LoVo (cell line): ENCODE measurements around the gene ASF1B.
A peak's percentile ranks its signal among the peaks of the same experiment; 100 is the strongest.

Experiments
- DNase-seq: peaks from one replicate; pipeline ENCODE4 v3.0.0-alpha.2; 2016; ENCODE audit warnings: low spot score

ASF1B gene

DNA sequence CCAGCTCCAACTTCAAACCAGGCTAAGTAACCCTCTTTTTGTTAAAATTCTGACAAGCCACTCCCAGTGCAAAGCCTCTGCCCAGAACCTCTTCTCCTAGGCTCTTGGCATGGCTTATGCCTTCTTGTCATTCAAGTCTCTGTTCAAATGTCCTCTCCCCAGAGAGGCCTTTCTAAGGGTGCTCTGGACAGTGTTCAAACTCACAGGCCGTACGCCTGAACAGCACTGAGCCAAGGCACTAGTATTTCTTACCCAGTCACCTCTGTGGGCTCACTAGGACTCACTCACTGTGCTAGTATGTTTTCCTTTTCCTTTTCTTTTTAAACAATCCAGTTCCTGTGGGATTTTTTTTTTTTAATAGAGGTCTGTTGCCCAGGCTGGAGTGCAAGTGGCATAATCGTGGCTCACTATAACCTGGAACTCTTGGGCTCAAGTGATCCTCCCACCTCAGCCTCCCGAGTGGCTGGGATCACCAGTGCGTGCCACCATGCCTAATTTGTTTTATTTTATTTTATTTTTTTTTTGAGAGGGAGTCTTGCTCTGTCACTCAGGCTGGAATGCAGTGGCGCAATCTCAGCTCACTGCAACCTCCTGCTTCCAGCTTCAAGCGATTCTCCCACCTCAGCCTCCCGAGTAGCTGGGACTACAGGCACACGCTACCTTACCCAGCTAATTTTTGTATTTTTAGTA is 2.3 kb upstream of the ASF1B start:
- DNase-seq = no peak

DNA sequence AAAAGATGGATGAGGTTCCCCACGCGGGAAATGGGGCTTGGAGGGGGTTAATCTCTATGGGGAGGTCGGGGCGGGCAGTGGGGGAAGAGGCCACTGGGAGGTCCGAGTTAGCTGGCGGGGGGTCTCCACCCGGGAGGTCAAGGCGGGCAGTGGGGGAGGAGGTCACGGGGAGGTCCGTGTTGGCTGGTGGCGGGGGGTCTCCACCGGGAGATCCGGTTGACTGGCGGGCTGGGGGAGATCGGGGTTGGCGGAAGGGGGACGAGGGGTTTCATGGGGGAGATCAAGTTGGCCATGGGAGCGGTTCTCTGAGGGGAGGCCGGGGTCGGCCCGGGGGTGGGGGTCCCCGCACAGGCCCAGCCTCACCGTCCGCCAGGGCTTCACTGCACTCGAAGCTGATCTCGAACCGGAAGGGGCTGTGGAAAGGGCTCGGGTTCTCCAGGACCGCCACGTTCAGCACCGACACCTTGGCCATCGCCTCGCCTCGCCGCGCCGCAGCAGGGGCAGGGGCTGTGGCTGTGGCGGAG is 342 bp downstream of the ASF1B start:
- no peak for DNase-seq

DNA sequence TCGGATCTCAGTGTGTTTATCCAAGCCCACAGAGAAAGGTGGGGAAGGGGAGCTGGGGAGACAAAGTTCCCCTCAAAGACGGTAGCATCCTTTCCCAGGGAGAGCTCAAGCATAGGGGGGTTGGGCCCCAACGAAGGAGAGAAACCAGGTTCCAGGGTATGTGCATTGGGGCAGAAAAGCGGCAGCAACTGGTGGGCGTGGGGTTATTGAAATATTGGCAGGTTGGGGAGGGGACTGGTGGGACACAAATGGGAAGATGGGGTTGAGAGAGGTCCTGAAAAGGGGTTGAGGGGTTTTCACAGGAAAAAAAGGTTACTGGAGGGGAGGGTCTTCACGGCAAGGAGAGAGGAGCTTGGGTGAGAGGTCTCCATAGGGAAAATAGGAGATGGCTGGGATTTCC is 1.0 kb downstream of the ASF1B start:
- no peak for DNase-seq

DNA sequence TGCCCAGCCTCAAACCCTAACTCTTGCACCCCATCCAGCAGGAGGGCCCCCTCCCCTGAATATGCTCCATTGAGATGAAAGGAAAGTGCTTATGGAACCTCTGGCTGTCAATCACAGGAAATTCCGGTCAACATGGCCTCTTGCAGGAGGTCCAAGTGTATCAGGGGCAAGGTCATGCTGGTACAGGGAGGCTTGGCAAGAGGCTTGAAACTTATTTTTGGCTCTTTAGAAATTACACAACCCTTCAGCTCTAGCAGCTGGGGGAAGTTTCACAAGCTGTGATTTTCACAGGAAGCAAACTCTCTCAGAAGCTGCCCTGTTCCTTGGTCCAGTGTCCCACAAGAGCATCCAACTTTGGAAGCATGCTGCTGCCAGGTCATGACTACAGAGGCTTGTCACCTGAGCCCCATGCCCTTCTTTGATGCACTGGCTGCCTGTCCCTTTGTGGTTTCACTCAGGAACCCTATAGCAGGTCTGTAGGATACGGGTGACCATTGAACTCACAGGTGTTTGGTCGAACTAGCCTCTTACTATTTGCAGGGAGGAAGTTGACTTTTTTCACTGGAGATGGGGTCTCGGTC is 8.4 kb downstream of the ASF1B start:
- no peak for DNase-seq

DNA sequence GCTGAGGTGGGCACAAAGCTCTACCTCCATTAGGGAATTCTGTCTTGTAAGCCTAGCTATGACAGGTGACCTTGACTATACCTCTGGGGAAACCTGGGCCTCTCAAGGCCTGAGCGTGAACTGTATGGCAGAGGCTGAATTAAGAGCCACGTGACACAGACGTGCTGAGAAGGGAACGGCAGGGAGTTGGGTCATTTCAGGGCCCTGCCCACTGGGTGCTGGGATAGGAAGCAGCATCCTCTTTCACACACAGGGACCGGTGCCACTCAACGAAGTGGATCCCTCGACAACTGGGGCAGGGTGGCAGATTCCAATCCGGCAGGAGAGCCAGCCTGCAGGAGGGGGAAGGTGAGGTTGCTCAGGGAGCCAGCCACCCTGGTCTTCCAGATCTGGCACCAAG is 9.2 kb downstream of the ASF1B start:
- DNase-seq = no peak

DNA sequence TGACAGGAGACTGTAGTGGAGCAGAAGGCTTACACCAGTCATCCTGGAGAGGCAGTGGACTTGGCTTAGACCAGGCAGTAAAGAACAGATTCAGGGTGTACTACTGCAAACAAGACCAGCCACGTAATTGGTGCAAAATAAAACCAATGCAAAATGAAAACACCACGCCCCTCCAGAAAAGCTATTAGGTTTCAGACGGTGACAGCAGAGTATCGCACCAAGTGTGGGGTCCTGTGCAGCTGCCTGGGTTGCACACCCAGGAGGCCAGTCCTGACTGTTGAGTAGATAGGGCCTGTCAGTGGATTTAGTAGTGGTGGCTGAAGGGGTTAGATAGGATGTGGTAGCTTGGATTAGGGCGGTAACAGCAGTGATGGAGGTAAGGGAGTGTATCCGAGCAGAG is 13.5 kb downstream of the ASF1B start:
- no peak for DNase-seq

DNA sequence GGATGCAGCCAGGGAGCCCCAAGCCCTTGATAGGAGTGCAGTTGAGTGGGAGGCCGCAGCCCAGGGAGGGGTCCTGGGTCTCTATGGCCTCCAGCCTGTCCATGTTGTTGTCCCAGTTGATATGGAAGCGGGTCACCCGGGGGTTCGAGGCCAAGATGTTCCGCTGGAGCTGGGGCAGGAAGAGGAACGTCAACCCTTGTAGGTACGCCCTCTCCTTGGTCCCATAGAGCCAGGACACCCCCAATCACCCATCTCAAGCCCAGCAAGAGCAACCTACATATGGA is 15.9 kb downstream of the ASF1B start:
- no peak for DNase-seq

DNA sequence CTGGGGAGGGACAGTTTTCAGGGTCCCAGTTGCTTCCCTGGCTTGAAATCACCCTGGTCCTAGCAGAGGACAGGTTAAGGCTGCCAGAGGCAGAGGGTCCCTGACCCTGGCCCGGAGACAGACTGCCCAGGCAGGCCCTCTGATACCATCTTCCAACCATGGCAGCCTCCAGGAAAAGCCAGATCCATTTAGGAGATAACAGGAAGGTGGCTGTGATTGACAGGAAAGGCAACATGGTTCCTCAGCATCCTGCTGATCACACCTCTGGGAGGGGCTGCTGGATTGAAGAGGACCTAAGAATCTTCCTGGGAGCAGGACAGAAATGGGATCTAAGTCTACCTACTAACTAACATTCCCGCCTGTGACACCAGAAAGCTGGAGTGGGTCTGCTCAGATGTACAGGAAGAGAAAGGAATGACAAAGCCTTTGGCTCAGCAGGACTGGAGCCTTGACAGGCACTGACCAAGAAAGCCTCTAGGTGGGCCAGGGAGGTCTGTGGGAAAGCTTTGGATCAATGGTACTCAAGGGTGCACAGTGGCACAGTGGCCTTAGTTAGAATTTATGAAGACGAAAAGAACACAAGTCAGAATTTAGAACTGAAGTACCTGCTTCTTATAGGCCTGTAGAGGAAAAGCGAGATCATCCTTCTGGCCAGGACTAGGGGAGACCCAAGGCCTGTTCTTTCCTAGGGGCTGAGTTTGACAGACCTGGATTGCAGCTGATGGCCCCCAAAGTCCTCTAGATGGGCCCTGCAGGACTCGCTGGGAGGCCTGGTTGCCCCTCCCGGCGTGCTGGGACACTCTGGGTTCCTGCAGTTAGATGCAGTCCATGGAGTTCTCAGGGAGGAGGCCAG is 16.5 kb downstream of the ASF1B start:
- no peak for DNase-seq

DNA sequence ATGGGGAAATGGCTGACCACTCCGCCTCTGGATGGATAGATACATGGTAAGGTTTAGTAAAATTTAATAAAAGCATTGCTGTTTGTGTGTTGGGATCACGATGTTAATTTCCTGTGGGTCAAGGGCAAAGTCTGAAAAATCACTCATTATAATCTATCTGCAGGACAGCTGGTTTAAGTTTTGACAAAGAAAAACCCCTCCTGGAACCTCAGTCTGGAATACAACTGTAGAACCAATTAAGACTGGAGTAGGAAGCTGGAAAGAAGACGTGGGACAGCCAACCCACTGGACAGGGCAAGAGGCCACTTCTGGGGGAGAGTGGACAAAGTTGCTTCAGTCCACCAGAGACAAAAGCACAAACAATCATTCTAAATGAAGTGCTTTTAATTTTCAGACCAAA is 17.2 kb downstream of the ASF1B start:
- DNase-seq = no peak

DNA sequence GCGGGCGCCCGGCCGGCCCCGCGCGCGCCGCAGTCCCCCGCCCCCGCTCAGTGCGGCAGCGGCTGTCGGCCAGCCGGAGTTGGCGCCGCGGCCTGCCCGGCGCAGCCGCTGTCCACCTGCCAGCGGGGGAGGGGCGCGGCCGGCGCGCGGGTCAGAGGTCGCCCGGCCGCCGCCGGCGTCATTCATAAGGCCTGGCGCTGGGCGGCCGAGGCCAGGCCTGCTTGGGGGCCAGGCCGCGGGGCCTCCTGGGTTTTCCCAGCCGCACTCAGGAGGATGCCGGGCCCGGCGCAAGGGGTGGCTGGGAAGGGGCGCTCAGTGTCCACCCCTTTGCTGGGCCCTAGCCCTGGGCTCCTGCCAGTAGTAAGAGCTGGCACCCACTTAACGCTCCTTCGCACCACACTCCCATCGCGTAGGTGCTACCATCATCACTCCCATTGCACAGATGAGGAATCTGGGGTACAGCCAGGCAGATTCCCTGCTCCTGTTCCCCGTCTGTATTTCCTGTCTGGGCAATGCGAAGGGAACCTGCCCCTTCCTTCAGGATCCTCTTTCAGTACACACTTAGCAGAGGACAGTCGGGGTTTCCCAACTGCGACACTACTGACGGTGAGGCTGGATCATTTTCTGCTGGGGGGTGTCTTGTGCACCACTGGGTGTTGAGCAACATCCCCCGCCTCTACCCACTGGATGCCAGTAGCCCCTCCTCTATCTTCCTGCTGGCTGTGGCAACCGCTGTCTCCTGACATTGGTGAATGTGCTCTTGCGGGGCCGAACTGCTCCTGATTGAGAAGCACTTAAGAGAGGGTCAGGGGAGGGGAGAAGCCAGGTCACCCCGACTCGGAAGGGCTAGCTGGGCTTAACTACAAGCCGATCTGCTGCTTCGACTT is 18.0 kb downstream of the ASF1B start:
- DNase-seq = peak; percentile 9

DNA sequence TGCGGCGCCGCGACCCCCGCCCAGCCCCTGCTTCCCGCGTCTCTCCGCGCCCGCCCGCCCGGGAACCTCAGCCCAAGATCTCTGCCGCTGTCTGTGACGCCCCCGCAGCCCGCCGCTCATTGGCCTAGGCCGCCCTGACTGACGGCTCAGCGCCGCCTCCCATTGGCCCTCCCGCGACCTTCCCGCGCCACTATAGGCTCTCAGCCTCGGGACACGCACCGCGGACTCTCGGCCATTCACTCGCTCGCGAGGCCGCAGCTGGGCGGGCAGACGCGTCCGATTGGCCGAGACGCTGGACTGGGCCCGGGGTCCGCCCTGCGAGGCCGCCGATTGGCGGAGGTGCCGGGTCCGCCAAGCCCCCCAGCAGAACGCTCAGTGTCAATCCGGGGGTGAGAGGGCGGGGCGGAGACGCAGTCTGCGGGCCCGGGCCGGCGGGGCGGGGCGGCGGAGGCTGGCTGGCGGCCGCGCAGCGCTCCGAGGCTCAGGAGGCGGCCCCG is 18.7 kb downstream of the ASF1B start, which contains the start of gene PRKACA:
Gene PRKACA, minus strand, starts transcription at position 95 of the 497 bp plus-strand sequence. CDS start 215 bp downstream, outside the sequence.
- DNase-seq = peak; percentile 97

DNA sequence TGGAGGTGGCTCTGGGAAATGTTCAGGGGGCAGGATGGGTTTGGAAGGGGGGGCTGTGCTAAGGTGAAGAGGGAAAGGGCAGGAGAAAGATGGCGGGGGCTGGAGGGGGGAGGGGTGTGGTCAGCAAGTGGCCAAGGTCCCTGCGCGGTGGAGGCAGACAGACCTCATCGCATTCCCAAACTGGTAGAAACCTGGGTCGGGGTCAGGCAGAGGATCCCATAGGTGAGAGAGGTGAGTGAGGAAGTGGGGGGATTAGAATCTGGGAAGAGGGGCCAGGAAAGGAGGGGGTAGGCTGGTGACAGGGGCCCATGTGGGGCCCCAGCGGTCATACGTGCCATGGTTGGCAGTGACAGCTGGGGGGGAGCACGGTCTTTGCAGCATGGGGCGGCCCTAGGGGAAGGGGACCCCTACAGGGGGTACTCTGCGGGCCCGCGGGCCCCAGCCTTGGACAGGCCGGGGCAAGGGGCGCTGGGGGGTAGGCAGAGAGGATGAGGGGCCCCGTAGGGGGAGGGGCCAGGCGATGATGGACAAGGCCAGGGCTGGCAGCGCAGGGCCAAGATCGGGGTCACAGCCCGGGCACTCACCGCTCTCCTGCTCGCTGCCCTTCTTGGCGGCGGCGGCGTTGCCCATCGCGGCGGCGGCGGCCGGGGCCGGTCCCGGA is 19.3 kb downstream of the ASF1B start:
- DNase-seq = no peak

DNA sequence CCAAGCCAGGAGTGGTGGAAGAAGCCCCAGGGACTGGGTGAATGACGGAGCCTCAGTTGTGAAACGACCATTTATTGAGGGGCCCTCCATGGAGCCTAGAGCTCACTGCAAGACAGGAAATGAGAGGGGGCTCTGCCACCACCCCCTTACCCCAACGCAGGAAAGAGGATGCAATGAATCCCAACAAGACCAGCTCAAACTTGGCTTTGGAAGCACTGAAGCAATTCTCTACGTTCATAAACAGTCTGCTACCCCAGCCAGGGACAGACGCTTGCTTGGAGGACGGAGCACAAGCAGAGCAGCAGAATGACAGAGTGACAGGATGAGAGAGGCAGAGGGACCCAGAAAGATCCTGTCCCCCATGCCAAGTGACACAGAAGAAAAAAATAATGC is 19.9 kb downstream of the ASF1B start:
- no peak for DNase-seq

DNA sequence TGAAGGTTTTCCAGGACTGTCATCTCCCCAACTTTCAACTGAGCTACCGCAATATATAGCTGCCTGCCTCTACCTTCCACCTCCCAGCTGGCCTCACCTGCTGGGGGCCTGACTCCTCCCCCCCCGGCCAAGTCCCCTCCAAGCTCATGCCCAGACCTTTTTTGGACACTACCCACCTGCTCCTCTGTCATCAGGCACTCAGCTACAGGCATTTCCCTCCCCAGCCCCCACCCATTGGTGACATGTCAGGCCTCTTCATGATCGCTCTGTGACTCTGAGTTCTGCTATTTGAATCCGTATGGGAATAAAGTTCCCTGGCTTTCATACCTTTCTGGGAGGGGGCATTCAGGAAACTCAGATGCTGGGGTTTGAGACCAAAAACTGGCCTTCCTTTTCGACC is 20.6 kb downstream of the ASF1B start:
- no peak for DNase-seq

DNA sequence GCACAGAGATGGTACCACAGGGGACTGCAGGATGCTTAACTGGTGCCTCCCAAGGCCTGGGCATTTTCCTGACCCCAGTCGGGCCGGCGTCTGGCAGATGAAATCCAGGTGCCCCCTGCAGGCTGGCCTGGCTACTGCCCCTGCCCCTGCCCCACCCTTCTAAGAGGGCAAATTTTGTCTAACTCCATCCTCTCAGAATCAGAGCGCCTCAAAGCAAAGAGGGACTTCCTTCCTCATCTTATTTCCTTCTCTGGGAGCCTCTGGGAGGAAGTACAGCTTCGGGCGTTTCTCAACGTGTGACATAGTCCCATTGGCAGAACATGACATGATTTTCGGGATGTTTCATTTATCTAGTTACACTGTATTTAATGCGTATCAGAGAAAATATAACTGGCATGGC is 21.5 kb downstream of the ASF1B start:
- DNase-seq = no peak

DNA sequence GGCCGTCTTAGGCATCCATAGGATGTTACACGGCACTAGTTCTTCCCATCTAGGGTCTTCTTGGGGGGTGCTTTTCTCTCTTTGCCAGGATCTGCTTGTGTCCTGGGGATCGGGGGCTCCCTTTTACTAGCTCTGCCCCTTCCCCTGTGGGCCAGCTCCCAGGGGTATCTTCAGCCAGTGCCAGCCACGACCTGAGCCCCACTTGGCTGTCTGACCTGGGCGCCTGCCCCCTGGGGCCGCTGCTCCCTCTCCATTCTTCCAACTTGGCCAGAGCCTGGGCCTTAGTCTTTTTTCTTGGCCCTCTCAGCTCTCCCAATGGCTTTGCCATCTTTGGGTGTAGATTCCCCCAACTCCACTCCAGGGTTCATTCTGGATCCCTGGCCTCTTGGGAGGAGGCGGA is 21.9 kb downstream of the ASF1B start:
- no peak for DNase-seq

DNA sequence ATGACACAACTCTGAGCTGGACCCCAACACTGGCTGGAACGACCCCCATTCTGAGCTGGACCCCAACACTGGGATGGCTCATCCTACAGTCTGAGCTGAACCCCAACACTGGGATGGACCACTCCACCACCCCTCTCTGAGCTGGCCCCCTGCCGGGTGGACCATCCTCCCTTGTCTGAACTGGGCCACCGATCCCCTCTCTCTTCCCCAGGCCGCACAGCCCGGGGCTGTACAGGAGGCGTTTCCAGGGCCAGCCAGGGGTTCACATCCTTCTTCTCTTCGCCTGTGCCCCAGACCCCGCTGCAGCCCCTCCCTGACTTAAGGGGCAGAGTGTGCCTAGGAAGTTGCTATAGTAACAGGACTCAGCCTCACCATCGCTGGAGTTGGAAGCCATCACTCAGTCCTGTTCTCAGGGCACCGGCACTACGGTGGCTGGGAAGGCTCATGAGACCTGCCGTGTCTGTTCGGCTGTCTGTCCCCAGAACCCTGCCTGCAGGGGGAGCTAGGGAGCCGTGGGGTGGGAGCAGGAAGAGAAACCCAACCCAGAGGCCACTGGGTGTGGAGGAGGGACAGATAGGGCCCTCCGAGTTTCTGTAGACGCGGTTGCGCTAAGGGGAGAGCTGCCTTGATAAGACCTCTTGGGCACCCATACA is 22.5 kb downstream of the ASF1B start:
- no peak for DNase-seq

DNA sequence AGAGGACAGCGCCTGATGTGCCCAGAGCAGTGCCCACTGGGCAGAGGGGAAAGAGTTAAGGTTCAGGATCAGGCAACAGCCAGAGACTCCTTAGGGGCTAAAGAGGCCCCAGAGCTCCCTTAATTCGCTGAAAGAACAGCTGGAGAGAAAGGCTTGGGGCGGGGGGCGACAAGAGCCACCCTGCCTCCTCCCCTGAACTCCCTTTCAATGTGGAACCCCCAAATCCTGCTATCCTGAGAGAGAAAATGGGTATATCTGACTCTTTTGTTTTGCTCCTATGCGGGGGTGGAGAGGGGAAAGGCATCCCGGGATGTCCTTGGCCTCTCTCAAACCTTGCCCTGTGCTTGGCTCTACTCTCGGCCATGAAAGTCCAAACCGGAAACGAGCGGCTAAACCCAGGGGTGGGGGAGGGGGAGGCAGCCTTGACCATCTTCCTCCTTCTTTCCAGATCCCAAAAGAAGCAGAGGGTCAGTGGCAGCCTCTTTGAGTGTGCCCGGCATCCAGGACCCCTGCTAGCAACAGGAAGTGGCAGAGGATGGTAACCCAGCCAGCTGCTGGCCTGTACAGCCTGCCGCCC is 23.5 kb downstream of the ASF1B start:
- no peak for DNase-seq

DNA sequence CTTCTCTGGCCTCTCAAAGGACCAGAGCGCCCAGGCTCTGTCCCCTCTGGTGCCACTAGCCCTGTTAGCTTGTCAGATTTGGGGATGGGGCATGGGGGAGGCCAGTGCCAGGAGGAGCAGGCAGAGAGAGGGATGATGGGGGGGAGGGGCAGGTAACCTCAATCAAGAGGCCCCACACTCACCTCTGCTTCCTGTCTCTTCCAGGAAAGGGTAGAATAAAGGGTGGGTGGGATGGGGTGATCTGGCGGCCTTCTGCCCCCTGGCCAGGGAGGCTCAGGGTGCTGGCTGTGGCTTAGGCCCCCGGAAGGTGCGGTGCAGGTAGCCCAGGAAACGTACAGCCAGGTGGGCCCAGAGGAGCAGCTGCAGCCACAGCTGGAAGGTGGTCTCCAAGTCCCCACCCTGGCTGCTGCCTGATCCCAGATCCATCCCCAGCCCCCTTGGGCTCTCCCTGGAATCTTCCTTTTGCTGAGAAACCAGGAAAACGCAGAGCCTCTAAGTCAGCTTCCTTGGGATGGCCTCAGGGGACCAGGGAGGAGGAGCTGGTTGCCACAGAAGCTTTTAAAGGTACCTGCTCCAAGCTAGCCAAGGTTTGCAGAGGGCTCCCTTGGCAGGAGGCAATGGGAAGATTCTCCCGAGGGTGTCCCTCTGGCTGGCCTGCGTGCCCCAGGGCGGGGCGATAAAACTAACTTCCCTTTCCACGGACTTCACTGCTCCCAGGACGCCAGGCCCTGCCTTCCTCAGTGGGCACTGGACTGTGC is 24.2 kb downstream of the ASF1B start:
- DNase-seq = no peak

DNA sequence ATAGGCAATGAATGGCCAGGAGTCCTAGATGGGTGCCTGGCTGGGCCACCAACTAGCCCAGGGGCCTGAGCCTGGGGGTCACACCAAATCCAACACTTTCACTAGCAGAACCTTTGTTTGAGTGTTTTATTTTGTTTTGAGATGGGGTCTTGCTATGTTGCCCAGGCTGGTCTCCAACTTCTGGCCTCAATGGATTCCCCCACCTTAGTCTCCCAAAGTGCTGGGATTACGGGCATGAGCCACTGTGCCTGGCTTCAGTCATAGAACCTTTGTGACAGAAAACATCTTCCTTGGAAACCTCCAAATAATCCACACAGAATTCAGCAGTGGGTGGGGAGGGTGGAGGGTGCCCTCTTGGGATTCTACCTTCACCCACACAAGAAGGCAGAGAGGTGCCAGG is 24.9 kb downstream of the ASF1B start:
- no peak for DNase-seq
